NCI-H1048 (cell line): ENCODE data around the gene GTSE1.
A peak's percentile ranks its signal among the peaks of the same experiment; 100 is the strongest.

ENCODE experiments used
- DNase-seq: peaks from one replicate; lab custom pipeline; 2025; lab: John Stamatoyannopoulos, UW

Gene GTSE1

GRCh38 chr22:46328797-46329196 lies 32.1 kb downstream of the GTSE1 start:
- no peak for DNase-seq

- no peak for DNase-seq
These were observed 32.9 kb downstream of the GTSE1 start for GRCh38 chr22:46329616-46330015.

- DNase-seq: no peak
These were observed 33.8 kb downstream of the GTSE1 start for GRCh38 chr22:46330426-46330825.

- DNase-seq: no peak
These were observed 34.8 kb downstream of the GTSE1 start for GRCh38 chr22:46331496-46331895.

- DNase-seq: peak; percentile 56
These were observed 38.8 kb downstream of the GTSE1 start, which contains the start of gene TRMU for GRCh38 chr22:46335201-46336118. Gene TRMU (plus strand): TSS chr22:46335714. CDS start chr22:46335765, 51 bp downstream.

GRCh38 chr22:46336119-46337078 lies 39.7 kb downstream of the GTSE1 start:
- DNase-seq: no peak

GRCh38 chr22:46337870-46338269 lies 41.2 kb downstream of the GTSE1 start:
- DNase-seq: no peak

- DNase-seq: no peak
These were observed 42.0 kb downstream of the GTSE1 start for GRCh38 chr22:46338636-46339035.

GRCh38 chr22:46339956-46340355 lies 43.3 kb downstream of the GTSE1 start:
- DNase-seq: no peak

GRCh38 chr22:46340676-46341075 lies 44.0 kb downstream of the GTSE1 start:
- no peak for DNase-seq

- no peak for DNase-seq
These were observed 50.2 kb downstream of the GTSE1 start for GRCh38 chr22:46346680-46347405.

- DNase-seq: no peak
These were observed 51.0 kb downstream of the GTSE1 start for GRCh38 chr22:46347646-46348045.

GRCh38 chr22:46348099-46348695 lies 51.5 kb downstream of the GTSE1 start:
- DNase-seq: no peak

- DNase-seq: no peak
These were observed 52.6 kb downstream of the GTSE1 start for GRCh38 chr22:46349238-46349637.

- no peak for DNase-seq
These were observed 53.0 kb downstream of the GTSE1 start for GRCh38 chr22:46349681-46350080.

- DNase-seq: no peak
These were observed 53.5 kb downstream of the GTSE1 start for GRCh38 chr22:46350121-46350520.

GRCh38 chr22:46350646-46351045 lies 54.0 kb downstream of the GTSE1 start:
- no peak for DNase-seq

- DNase-seq: no peak
These were observed 54.6 kb downstream of the GTSE1 start for GRCh38 chr22:46351131-46351735.

GRCh38 chr22:46351767-46352166 lies 55.1 kb downstream of the GTSE1 start:
- DNase-seq: no peak

GRCh38 chr22:46352276-46352675 lies 55.6 kb downstream of the GTSE1 start:
- no peak for DNase-seq
